ENCODE data around the gene PTHLH. TPM values are rescaled to one million over a fixed set of nuclear protein-coding genes. Genes with fewer than 3 reads are reported as not detected.

Gene PTHLH
- total and polyA plus RNA-seq, 10 of the 15 experiments (the other 5 are each of a cell fraction or from before 2014, with no cell fraction given): 0.08 to 0.12 TPM; not detected in 8

DNA sequence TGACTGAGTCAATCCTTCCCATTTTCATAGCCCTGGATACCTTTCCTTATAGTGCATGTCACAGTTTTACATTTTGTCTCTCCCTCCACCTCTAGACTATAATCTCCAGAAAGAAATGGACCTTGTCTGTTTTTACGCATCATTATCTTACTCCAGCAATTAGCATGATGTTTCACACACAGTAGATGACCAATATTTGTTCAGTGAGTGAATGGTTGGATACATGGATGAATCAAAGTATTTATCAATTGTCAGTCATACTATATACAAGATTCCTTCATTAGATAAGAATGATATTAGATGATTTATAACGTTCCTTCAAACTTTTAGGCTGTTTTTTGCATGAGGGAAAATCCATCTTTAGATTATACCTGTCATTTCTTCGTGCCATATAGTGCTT lies 61.1 kb downstream of the PTHLH start:
- Histone ChIP-seq H4K20me1 (ENCODE audit: control insufficient read depth, insufficient read depth) (no peaks in the 10 kb centered on the region), H3K4me2 (ENCODE audit: control insufficient read depth, insufficient read depth) (no peak overlapping the region), H2AFZ (ENCODE audit: control insufficient read depth, low read depth, low read length) (no peak overlapping the region), H3K9ac (ENCODE audit: control insufficient read depth, insufficient read depth, low read length) (no peak overlapping the region), H3K27ac (ENCODE audit: control insufficient read depth, insufficient read depth) (no peak overlapping the region), H3K27me3 (replicated peaks in 1 of 2; ENCODE audit: control insufficient read depth in 2 of 2, insufficient read depth in 2 of 2, low read length in 1 of 2) (no peaks in the 10 kb centered on the region), H3K9me3 (replicated peaks; ENCODE audit: control insufficient read depth, insufficient read depth, low read length) (no peaks in the 10 kb centered on the region; the same call in 2 of the 3 replicates), H3K36me3 (ENCODE audit: control insufficient read depth in 2 of 2, insufficient read depth in 2 of 2, low read length in 1 of 2) (no peaks in the 10 kb centered on the region), H3K4me3 (no peak overlapping the region), H3K4me1 (ENCODE audit: control insufficient read depth, insufficient read depth, low read length) (no peaks in the 10 kb centered on the region), H3K79me2 (ENCODE audit: control insufficient read depth, insufficient read depth, low read length) (no peaks in the 10 kb centered on the region)
- BruUV-seq (replicated peaks): no TSS peak
- TF ChIP-seq YBX1 (IDR thresholded peaks at IDR 0.05) (no peak), ZNF384 (IDR thresholded peaks at IDR 0.05; ENCODE audit: borderline replicate concordance, low read depth, low read length) (no peak), BCL11A (IDR thresholded peaks at IDR 0.05; ENCODE audit: low read depth, low read length) (no peak), ZNF622 (IDR thresholded peaks at IDR 0.05) (no peak), GATAD2B (conservative IDR thresholded peaks at IDR 0.05; ENCODE audit: low read depth) (no peak), NFXL1 (IDR thresholded peaks at IDR 0.05; ENCODE audit: borderline replicate concordance) (no peak), STAT1 (conservative IDR thresholded peaks at IDR 0.05) (no peak), YY1 (IDR thresholded peaks at IDR 0.05; ENCODE audit: low read depth, low read length) (no peak), SRF (IDR thresholded peaks at IDR 0.05; ENCODE audit: low read depth in 2 of 2, low read length in 2 of 2) (no peak), NFYB (IDR thresholded peaks at IDR 0.05; ENCODE audit: insufficient read depth, low read depth, low read length) (no peak)
- TF ChIP-seq, protein P1, sequence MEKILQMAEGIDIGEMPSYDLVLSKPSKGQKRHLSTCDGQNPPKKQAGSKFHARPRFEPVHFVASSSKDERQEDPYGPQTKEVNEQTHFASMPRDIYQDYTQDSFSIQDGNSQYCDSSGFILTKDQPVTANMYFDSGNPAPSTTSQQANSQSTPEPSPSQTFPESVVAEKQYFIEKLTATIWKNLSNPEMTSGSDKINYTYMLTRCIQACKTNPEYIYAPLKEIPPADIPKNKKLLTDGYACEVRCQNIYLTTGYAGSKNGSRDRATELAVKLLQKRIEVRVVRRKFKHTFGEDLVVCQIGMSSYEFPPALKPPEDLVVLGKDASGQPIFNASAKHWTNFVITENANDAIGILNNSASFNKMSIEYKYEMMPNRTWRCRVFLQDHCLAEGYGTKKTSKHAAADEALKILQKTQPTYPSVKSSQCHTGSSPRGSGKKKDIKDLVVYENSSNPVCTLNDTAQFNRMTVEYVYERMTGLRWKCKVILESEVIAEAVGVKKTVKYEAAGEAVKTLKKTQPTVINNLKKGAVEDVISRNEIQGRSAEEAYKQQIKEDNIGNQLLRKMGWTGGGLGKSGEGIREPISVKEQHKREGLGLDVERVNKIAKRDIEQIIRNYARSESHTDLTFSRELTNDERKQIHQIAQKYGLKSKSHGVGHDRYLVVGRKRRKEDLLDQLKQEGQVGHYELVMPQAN (conservative IDR thresholded peaks at IDR 0.05): no peak
- TF ChIP-seq, protein P2, sequence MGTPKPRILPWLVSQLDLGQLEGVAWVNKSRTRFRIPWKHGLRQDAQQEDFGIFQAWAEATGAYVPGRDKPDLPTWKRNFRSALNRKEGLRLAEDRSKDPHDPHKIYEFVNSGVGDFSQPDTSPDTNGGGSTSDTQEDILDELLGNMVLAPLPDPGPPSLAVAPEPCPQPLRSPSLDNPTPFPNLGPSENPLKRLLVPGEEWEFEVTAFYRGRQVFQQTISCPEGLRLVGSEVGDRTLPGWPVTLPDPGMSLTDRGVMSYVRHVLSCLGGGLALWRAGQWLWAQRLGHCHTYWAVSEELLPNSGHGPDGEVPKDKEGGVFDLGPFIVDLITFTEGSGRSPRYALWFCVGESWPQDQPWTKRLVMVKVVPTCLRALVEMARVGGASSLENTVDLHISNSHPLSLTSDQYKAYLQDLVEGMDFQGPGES (IDR thresholded peaks at IDR 0.05): no peak
- TF ChIP-seq, protein P3, sequence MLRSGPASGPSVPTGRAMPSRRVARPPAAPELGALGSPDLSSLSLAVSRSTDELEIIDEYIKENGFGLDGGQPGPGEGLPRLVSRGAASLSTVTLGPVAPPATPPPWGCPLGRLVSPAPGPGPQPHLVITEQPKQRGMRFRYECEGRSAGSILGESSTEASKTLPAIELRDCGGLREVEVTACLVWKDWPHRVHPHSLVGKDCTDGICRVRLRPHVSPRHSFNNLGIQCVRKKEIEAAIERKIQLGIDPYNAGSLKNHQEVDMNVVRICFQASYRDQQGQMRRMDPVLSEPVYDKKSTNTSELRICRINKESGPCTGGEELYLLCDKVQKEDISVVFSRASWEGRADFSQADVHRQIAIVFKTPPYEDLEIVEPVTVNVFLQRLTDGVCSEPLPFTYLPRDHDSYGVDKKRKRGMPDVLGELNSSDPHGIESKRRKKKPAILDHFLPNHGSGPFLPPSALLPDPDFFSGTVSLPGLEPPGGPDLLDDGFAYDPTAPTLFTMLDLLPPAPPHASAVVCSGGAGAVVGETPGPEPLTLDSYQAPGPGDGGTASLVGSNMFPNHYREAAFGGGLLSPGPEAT (IDR thresholded peaks at IDR 0.05; ENCODE audit: low read depth): no peak
- TF ChIP-seq, protein P4, sequence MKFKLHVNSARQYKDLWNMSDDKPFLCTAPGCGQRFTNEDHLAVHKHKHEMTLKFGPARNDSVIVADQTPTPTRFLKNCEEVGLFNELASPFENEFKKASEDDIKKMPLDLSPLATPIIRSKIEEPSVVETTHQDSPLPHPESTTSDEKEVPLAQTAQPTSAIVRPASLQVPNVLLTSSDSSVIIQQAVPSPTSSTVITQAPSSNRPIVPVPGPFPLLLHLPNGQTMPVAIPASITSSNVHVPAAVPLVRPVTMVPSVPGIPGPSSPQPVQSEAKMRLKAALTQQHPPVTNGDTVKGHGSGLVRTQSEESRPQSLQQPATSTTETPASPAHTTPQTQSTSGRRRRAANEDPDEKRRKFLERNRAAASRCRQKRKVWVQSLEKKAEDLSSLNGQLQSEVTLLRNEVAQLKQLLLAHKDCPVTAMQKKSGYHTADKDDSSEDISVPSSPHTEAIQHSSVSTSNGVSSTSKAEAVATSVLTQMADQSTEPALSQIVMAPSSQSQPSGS (IDR thresholded peaks at IDR 0.05; ENCODE audit: low read length): no peak
- TF ChIP-seq, protein P5, sequence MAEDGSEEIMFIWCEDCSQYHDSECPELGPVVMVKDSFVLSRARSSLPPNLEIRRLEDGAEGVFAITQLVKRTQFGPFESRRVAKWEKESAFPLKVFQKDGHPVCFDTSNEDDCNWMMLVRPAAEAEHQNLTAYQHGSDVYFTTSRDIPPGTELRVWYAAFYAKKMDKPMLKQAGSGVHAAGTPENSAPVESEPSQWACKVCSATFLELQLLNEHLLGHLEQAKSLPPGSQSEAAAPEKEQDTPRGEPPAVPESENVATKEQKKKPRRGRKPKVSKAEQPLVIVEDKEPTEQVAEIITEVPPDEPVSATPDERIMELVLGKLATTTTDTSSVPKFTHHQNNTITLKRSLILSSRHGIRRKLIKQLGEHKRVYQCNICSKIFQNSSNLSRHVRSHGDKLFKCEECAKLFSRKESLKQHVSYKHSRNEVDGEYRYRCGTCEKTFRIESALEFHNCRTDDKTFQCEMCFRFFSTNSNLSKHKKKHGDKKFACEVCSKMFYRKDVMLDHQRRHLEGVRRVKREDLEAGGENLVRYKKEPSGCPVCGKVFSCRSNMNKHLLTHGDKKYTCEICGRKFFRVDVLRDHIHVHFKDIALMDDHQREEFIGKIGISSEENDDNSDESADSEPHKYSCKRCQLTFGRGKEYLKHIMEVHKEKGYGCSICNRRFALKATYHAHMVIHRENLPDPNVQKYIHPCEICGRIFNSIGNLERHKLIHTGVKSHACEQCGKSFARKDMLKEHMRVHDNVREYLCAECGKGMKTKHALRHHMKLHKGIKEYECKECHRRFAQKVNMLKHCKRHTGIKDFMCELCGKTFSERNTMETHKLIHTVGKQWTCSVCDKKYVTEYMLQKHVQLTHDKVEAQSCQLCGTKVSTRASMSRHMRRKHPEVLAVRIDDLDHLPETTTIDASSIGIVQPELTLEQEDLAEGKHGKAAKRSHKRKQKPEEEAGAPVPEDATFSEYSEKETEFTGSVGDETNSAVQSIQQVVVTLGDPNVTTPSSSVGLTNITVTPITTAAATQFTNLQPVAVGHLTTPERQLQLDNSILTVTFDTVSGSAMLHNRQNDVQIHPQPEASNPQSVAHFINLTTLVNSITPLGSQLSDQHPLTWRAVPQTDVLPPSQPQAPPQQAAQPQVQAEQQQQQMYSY (CRISPR knock-in tag; IDR thresholded peaks at IDR 0.05): no peak
- DNase-seq (ENCODE audit: low read depth, low spot score) (no peak), ATAC-seq (no peak), FAIRE-seq (no peak)
- CTCF ChIA-PET: no interaction called here
- POLR2A ChIA-PET: no interaction called here
- in situ Hi-C loops (cut with MboI): no loop called here
- intact Hi-C loops (cut with micrococcal nuclease; ENCODE audit: unreplicated experiment): no loop called here
- SMC1A ChIA-PET (ENCODE audit: uncharacterized antibody, unreplicated experiment): no interaction called here
- RAD21 ChIA-PET (ENCODE audit: unreplicated experiment): no interaction called here
- WGBS (ENCODE audit: insufficient coverage, insufficient replicate concordance, low lambda C conversion rate, missing lambda C conversion rate): 71% methylated on average over 3 of the region's 3 CpGs

Measured in GM12878 (cell line).